A375 (cell line): ENCODE measurements around the gene LGALS7. TPM values are rescaled to one million over a fixed set of nuclear protein-coding genes. Genes with fewer than 3 reads are reported as not detected.

Source experiments
- small RNA-seq: library from RNA; depleted of rRNA; stranded (forward); fragments of <200 nt; gene quantifications from one replicate; pipeline ENCODE3, GENCODE V24; 2014
- total RNA-seq: library from RNA; depleted of rRNA; stranded (reverse); fragments of >200 nt; shearing (Covaris generic); gene quantifications from 2 replicates; pipeline ENCODE4 v1.2.3, GENCODE V29; 2014; rRNA removed

The LGALS7 gene
- total RNA-seq: not detected in 2 replicates

GRCh38 chr19:38773469-38774177 is at the start of gene LGALS7:
Gene LGALS7, minus strand, starts transcription at chr19:38773517. Its CDS starts 25 bp downstream, at chr19:38773492.

GRCh38 chr19:38812841-38813320 is 39.6 kb upstream of the LGALS7 start, which contains the start of gene LGALS4:
Gene LGALS4, minus strand, starts transcription at chr19:38812945. Its CDS starts 59 bp downstream, at chr19:38812886.

GRCh38 chr19:38788478-38789243 is 15.3 kb upstream of the LGALS7 start, which contains the start of gene LGALS7B:
Gene LGALS7B, plus strand, starts transcription at chr19:38789200. Its CDS starts 27 bp downstream, at chr19:38789227.

GRCh38 chr19:38744298-38744681 is 29.0 kb downstream of the LGALS7 start, which contains the start of gene CAPN12:
Gene CAPN12, minus strand, starts transcription at chr19:38744474. Its CDS starts 309 bp downstream, at chr19:38744165.

Small RNA genes within 50 kb of the gene (small RNA-seq; reads per million reads assigned to genes)
- gene RNU6-140P: not detected

Other genes with a start within 250 kb of the LGALS7 start
- gene MAP4K1, start 155.6 kb downstream of the LGALS7 start, total RNA-seq: 0.34 and 1.3 TPM in 2 replicates
- 452 and 462 TPM in 2 replicates for gene EIF3K, start 154.3 kb downstream of the LGALS7 start, total RNA-seq
- 607 and 674 TPM in 2 replicates for gene ACTN4, start 125.9 kb downstream of the LGALS7 start, total RNA-seq
- gene CAPN12, start 29.0 kb downstream of the LGALS7 start, total RNA-seq: 0.91 TPM in 1 of 2 replicates, not detected in the other
- 2.8 TPM in 1 of 2 replicates, not detected in the other for gene LGALS7B, start 15.7 kb upstream of the LGALS7 start, total RNA-seq
- 0.57 TPM in 1 of 2 replicates, not detected in the other for gene LGALS4, start 39.4 kb upstream of the LGALS7 start, total RNA-seq
- gene ECH1, start 58.3 kb upstream of the LGALS7 start, total RNA-seq: 121 and 136 TPM in 2 replicates
- 304 and 320 TPM in 2 replicates for gene HNRNPL, start 76.5 kb upstream of the LGALS7 start, total RNA-seq
- gene RINL, start 104.8 kb upstream of the LGALS7 start, total RNA-seq: 7.7 and 10.1 TPM in 2 replicates
- 24.5 and 28.9 TPM in 2 replicates for gene SIRT2, start 126.1 kb upstream of the LGALS7 start, total RNA-seq
- 31.7 and 36.6 TPM in 2 replicates for gene NFKBIB, start 126.5 kb upstream of the LGALS7 start, total RNA-seq
- gene CCER2, start 138.7 kb upstream of the LGALS7 start, total RNA-seq: 3.0 and 3.5 TPM in 2 replicates
- gene SARS2, start 157.2 kb upstream of the LGALS7 start, total RNA-seq: 44.7 and 46.8 TPM in 2 replicates
- 86.4 and 103 TPM in 2 replicates for gene MRPS12, start 157.4 kb upstream of the LGALS7 start, total RNA-seq
- 23.3 and 31.7 TPM in 2 replicates for gene FBXO17, start 202.2 kb upstream of the LGALS7 start, total RNA-seq